Natural killer cell treated with Interleukin-12 subunit alpha and Interleukin-12 subunit beta and Interleukin-15 and Interleukin-18, amount 100 ng/mL, for 72 hours (primary cell): ENCODE data around the gene IL3RA. TPM values are rescaled to one million over a fixed set of nuclear protein-coding genes. Genes with fewer than 3 reads are reported as not detected.
"Not testable (repeated sequence)": the region's sequence is repeated elsewhere in the genome, so short reads cannot be mapped to it uniquely, and the experiment has no call there.

ENCODE experiments used
- ATAC-seq, 2 donors: fragments of 150-1000 bp; cut with Tn5 transposase in 1 of 2; sonication (Bioruptor Pico), chemical (Tn5 transposase) in 1 of 2; 2 replicates each; pipeline ENCODE4 v1.10.0; 2021
- DNase-seq: peaks from one replicate; pipeline ENCODE4 v3.0.0; 2022; ENCODE audit warnings: low spot score
- H3K27ac Mint-ChIP-seq, 2 donors: 1 replicate in 1 of 2; 2 replicates in 1 of 2; pipeline ENCODE4 v1.8.0; 2022; ENCODE audit warnings: mixed read lengths in 2 of 2, mild to moderate bottlenecking in 1 of 2, moderate library complexity in 1 of 2
- H3K27me3 Mint-ChIP-seq, 2 donors: 1 replicate in 1 of 2; 2 replicates in 1 of 2; pipeline ENCODE4 v1.8.0; 2022; ENCODE audit warnings: mixed read lengths in 2 of 2
- H3K36me3 Mint-ChIP-seq: one replicate; pipeline ENCODE4 v1.8.0; 2022; ENCODE audit warnings: mixed read lengths
- H3K4me1 Mint-ChIP-seq, 2 donors: 1 replicate in 1 of 2; 2 replicates in 1 of 2; pipeline ENCODE4 v1.8.0; 2022; ENCODE audit warnings: low read depth in 2 of 2, mixed read lengths in 2 of 2, mild to moderate bottlenecking in 1 of 2
- H3K4me3 Mint-ChIP-seq: one replicate; pipeline ENCODE4 v1.8.0; 2022; ENCODE audit warnings: mixed read lengths
- H3K9me3 Mint-ChIP-seq: 2 replicates; pipeline ENCODE4 v1.8.0; 2022; ENCODE audit warnings: mixed read lengths
- total RNA-seq, 2 donors: library from RNA; stranded (reverse); gene quantifications; one replicate each; pipeline ENCODE4 v1.2.3, GENCODE V29; 2022

The IL3RA gene
- total RNA-seq, 2 donors from 2014 or later, result 13.1 to 29.2 TPM

- not testable (repeated sequence) for DNase-seq, H3K4me3 Mint-ChIP-seq, H3K27ac Mint-ChIP-seq, H3K9me3 Mint-ChIP-seq, H3K27me3 Mint-ChIP-seq, H3K4me1 Mint-ChIP-seq, ATAC-seq, H3K36me3 Mint-ChIP-seq
These were observed 27.7 kb upstream of the IL3RA start for GRCh38 chrX:1308917-1309316.

DNA sequence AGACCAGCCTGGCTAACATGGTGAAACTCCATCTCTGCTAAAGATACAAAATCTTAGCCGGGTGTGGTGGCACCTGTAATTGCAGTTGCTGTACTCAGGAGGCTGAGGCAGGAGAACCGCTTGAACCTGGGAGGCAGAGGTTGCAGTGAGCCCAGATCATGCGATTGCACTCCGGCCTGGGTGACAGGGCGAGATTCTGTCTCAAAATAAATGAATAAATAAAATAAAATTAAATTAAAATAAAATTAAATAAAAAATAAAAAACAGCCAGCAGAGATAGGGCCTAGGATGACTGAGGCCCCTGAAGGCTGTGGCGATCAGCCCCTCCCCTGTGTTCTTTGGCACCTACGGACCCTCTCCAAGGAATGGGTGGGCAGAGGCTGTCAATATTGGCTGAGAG is 22.8 kb upstream of the IL3RA start:
- H3K4me1 Mint-ChIP-seq, result peaks cover 9 to 12% of the 10 kb centered on the region in 2 donors
- no peak for ATAC-seq
- no peak overlapping the region for H3K27ac Mint-ChIP-seq
- H3K9me3 Mint-ChIP-seq, result no peaks in the 10 kb centered on the region
- no peaks in the 10 kb centered on the region for H3K36me3 Mint-ChIP-seq
- peaks cover 7 to 11% of the 10 kb centered on the region in 2 donors for H3K27me3 Mint-ChIP-seq
- H3K4me3 Mint-ChIP-seq, result no peak overlapping the region
- DNase-seq, result no peak

DNA sequence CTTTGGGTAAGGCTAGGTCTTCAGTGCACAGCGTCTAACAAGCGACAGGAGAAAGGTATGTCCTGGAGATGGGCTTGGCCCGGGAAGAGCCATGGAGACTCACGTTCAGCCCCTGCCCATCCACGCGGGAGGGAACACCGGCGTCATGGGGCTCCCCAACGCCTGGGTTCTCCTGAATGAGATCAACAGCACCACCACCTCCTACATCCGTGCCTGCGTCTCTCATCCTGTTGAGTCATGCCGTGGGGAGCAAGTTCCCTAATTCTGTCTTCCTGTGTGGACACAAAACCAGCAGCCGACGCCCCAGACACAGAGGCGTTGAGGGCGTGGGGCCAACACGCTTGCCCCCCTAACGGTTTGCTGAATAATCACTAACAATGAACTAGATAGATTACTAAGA is 20.1 kb upstream of the IL3RA start:
- ATAC-seq, result peak; percentile 77
- Mint-ChIP-seq H3K27ac (peak overlapping the region in 1 of 2 donors; percentile 1), H3K9me3 (no peaks in the 10 kb centered on the region), H3K36me3 (no peaks in the 10 kb centered on the region), H3K4me3 (peak overlapping the region; percentile 71), H3K27me3 (peaks cover 7 to 11% of the 10 kb centered on the region in 2 donors), H3K4me1 (peaks cover 9 to 12% of the 10 kb centered on the region in 2 donors)
- DNase-seq, result no peak

DNA sequence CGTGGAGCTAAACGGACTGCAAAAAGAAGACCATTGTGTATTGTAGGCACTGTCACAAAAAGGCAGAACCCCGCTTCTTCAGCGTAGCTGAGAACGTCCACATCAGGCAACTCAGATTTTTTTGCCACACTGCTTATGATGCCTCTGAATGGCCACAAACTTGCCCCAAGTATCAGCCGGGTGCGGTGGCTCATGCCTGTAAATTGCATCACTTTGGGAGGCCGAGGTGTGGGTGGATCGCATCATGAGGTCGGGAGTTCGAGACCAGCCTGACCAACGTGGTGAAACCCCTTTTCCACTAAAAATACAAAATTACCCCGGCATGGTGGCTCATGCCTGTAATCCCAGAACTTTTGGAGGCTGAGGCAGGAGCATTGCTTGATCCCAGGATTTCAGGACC is 14.9 kb upstream of the IL3RA start:
- Mint-ChIP-seq H3K4me1 (peaks cover 17 to 18% of the 10 kb centered on the region in 2 donors), H3K36me3 (no peaks in the 10 kb centered on the region), H3K9me3 (no peaks in the 10 kb centered on the region), H3K27me3 (peaks cover 7 to 10% of the 10 kb centered on the region in 2 donors), H3K27ac (no peak overlapping the region), H3K4me3 (no peak overlapping the region)
- ATAC-seq (no peak), DNase-seq (no peak)

DNA sequence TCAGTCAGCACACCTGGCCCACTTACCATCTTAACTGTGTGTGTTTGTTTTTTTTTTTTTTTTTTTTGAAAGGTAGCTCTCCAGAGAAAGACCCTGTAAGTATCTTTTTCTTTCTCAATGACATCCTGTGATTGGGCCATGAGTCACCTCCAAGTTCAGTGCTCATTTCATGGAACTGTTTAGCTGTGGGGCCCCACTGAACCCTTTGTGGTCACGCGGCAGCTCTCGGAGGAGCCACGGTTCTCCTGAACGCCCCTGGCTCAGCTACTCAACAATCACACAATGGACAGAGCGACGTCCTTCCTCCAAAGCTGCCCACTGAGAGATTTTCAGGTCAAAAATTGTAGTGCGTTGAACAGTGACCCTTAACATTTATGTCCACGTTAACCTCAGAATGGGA is 14.2 kb upstream of the IL3RA start:
- peaks cover 7 to 10% of the 10 kb centered on the region in 2 donors for H3K27me3 Mint-ChIP-seq
- no peaks in the 10 kb centered on the region for H3K9me3 Mint-ChIP-seq
- no peaks in the 10 kb centered on the region for H3K36me3 Mint-ChIP-seq
- H3K4me3 Mint-ChIP-seq, result peak overlapping the region; percentile 71
- peak overlapping the region; percentile 36 to 74 for H3K27ac Mint-ChIP-seq
- ATAC-seq, result peak; percentile 72 to 77
- DNase-seq, result no peak
- peaks cover 15 to 16% of the 10 kb centered on the region in 2 donors for H3K4me1 Mint-ChIP-seq

DNA sequence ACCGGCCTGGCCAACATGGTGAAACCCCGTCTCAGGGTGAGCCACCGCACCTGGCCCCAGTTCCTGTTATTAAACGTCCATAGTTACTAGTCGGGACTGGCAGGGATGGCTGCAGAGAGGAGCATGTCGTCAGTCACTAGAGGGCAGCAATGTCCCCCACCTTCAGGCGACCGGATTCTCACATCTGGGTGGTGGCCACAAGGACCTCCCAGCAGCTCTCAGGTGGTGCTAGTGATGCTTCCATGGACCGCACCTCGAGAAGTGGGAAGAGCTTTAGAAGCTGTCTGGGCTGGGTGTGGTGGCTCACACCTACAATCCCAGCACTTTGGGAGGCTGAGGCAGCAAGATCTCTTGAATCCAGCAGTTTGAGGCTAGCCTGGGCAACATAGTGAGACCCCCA is 13.3 kb upstream of the IL3RA start:
- Mint-ChIP-seq H3K4me1 (peaks cover 15 to 16% of the 10 kb centered on the region in 2 donors), H3K4me3 (no peak overlapping the region)
- peak; percentile 76 to 86 for ATAC-seq

GRCh38 chrX:1325515-1326116 is 11.0 kb upstream of the IL3RA start:
- no peaks in the 10 kb centered on the region for H3K9me3 Mint-ChIP-seq
- H3K4me3 Mint-ChIP-seq, result no peak overlapping the region
- peak overlapping the region in 1 of 2 donors; percentile 69 for H3K27ac Mint-ChIP-seq
- ATAC-seq (no peak), DNase-seq (no peak)
- peaks cover 7 to 12% of the 10 kb centered on the region in 2 donors for H3K27me3 Mint-ChIP-seq
- H3K36me3 Mint-ChIP-seq, result no peaks in the 10 kb centered on the region
- peaks cover 15 to 16% of the 10 kb centered on the region in 2 donors for H3K4me1 Mint-ChIP-seq

More for the DNA sequence above, 13.3 kb upstream of the IL3RA start:
- H3K27ac Mint-ChIP-seq, result peak overlapping the region in 1 of 2 donors; percentile 69
- peaks cover 7 to 10% of the 10 kb centered on the region in 2 donors for H3K27me3 Mint-ChIP-seq
- H3K9me3 Mint-ChIP-seq, result no peaks in the 10 kb centered on the region
- peak; percentile 75 for DNase-seq
- no peaks in the 10 kb centered on the region for H3K36me3 Mint-ChIP-seq

- Mint-ChIP-seq H3K36me3 (no peaks in the 10 kb centered on the region), H3K4me1 (peaks cover 13 to 15% of the 10 kb centered on the region in 2 donors), H3K27me3 (peaks cover 7 to 12% of the 10 kb centered on the region in 2 donors), H3K27ac (no peak overlapping the region), H3K9me3 (no peaks in the 10 kb centered on the region), H3K4me3 (no peak overlapping the region)
- ATAC-seq, result no peak
- no peak for DNase-seq
These were observed 8.8 kb upstream of the IL3RA start for GRCh38 chrX:1327651-1328304.

DNA sequence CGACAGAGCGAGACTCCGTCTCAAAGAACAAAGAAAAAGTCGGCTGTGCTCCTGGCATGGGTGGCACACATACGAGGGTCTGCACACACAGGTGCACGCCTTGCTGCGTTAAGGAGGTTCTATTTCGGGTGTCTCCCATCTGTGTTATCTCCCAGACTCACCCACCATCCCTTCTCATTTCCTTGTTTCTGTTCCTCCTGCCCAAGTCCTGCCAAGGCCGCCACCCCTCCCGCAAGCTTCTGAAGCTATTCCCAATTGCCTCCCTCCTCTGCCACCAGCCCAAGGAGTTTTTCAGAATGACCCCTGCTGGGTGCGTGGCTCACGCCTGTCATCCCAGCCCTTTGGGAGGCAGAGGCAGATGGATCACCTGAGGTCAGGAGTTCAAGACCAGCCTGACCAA is 6.0 kb upstream of the IL3RA start:
- Mint-ChIP-seq H3K4me1 (peaks cover 4 to 20% of the 10 kb centered on the region in 2 donors), H3K27ac (no peak overlapping the region), H3K9me3 (no peaks in the 10 kb centered on the region), H3K27me3 (peaks cover 0 to 6% of the 10 kb centered on the region in 2 donors), H3K36me3 (no peaks in the 10 kb centered on the region), H3K4me3 (no peak overlapping the region)
- ATAC-seq (no peak), DNase-seq (no peak)

- H3K27ac Mint-ChIP-seq, result peak overlapping the region in 1 of 2 donors; percentile 76
- not testable (repeated sequence) for ATAC-seq, H3K27me3 Mint-ChIP-seq, H3K4me3 Mint-ChIP-seq, DNase-seq, H3K9me3 Mint-ChIP-seq, H3K36me3 Mint-ChIP-seq
- peaks cover 18 to 24% of the 10 kb centered on the region in 2 donors for H3K4me1 Mint-ChIP-seq
These were observed 4.2 kb upstream of the IL3RA start for GRCh38 chrX:1332433-1332832.

GRCh38 chrX:1334854-1335253 is 1.7 kb upstream of the IL3RA start:
- H3K4me3 Mint-ChIP-seq, result no peak overlapping the region
- H3K9me3 Mint-ChIP-seq, result no peaks in the 10 kb centered on the region
- H3K4me1 Mint-ChIP-seq, result peaks cover 18 to 24% of the 10 kb centered on the region in 2 donors
- no peak overlapping the region for H3K27ac Mint-ChIP-seq
- DNase-seq, result no peak
- ATAC-seq, result no peak
- H3K36me3 Mint-ChIP-seq, result no peaks in the 10 kb centered on the region
- H3K27me3 Mint-ChIP-seq, result peaks cover 0 to 6% of the 10 kb centered on the region in 2 donors

DNA sequence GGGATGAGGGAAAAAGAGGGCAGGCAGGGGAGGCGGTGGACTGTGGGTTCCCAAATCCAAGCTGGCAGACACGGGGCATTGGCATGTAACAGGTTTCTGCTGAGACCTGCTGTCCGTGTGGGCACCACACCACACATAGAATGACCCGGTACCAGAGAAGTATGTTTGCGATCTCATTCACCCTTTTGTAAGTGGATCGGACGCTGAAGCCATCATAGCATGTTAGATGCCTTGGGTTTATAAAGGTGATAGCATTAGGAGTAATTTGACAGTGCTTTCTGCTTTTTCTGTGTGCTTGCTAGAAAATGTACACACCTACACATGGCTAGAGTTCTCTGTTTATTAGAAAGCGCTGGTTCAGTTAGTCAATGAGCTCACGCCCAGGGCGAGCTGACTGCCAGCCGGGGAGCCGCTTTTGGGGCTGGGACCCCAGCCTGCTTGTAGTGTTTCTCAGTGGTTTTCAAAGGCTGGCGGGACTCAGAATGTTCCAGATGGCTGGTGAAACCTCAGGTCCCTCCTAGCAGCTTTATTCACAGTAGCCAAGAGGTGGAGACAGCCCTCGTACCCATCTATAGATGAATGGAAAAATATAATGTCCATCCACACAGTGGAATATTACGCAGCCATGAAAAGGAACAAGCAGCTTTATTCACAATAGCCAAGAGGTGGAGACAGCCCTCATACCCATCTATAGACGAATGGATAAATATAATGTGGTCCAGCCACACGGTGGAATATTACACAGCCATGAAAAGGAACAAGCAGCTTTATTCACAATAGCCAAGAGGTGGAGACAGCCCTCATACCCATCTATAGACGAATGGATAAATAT is 579 bp downstream of the IL3RA start:
- ATAC-seq (peak in 1 of 2 donors; percentile 7), DNase-seq (no peak)
- Mint-ChIP-seq H3K4me1 (peaks cover 18 to 26% of the 10 kb centered on the region in 2 donors), H3K4me3 (peak overlapping the region; percentile 96), H3K9me3 (no peaks in the 10 kb centered on the region), H3K27ac (peak overlapping the region; percentile 88 to 94), H3K36me3 (no peaks in the 10 kb centered on the region), H3K27me3 (peaks cover 0 to 3% of the 10 kb centered on the region in 2 donors)

GRCh38 chrX:1341545-1342184 is 5.1 kb downstream of the IL3RA start:
- peak in 1 of 2 donors; percentile 44 for ATAC-seq
- Mint-ChIP-seq H3K27me3 (no peaks in the 10 kb centered on the region), H3K27ac (no peak overlapping the region), H3K36me3 (no peaks in the 10 kb centered on the region), H3K9me3 (no peaks in the 10 kb centered on the region), H3K4me3 (no peak overlapping the region), H3K4me1 (peaks cover 6 to 7% of the 10 kb centered on the region in 2 donors)
- DNase-seq, result no peak
